GM12875 (cell line): ENCODE results near the gene TUBG2.

Source experiments
- H3K4me3 ChIP-seq: one replicate; pipeline ENCODE4 v1.5.1; 2011; ENCODE audit warnings: low read depth, low read length, control low read depth
- TF ChIP-seq, protein P1 (sequence below): IDR thresholded peaks from 2 replicates; pipeline ENCODE4 v1.5.1; 2011; ENCODE audit warnings: low read depth, mild to moderate bottlenecking, control low read depth, inconsistent platforms, low read length, moderate library complexity, borderline replicate concordance; ENCODE audit not compliant: insufficient read depth

Gene TUBG2

GRCh38 chr17:42676424-42677011 is 17.4 kb downstream of the TUBG2 start, which contains the start of gene PLEKHH3:
PLEKHH3 (minus strand) TSS chr17:42676994; CDS start chr17:42676563, 431 bp downstream.
- TF ChIP-seq, protein P1, sequence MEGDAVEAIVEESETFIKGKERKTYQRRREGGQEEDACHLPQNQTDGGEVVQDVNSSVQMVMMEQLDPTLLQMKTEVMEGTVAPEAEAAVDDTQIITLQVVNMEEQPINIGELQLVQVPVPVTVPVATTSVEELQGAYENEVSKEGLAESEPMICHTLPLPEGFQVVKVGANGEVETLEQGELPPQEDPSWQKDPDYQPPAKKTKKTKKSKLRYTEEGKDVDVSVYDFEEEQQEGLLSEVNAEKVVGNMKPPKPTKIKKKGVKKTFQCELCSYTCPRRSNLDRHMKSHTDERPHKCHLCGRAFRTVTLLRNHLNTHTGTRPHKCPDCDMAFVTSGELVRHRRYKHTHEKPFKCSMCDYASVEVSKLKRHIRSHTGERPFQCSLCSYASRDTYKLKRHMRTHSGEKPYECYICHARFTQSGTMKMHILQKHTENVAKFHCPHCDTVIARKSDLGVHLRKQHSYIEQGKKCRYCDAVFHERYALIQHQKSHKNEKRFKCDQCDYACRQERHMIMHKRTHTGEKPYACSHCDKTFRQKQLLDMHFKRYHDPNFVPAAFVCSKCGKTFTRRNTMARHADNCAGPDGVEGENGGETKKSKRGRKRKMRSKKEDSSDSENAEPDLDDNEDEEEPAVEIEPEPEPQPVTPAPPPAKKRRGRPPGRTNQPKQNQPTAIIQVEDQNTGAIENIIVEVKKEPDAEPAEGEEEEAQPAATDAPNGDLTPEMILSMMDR = no peak
- H3K4me3 ChIP-seq = peak within 1 kb of the TSS; percentile 73

DNA sequence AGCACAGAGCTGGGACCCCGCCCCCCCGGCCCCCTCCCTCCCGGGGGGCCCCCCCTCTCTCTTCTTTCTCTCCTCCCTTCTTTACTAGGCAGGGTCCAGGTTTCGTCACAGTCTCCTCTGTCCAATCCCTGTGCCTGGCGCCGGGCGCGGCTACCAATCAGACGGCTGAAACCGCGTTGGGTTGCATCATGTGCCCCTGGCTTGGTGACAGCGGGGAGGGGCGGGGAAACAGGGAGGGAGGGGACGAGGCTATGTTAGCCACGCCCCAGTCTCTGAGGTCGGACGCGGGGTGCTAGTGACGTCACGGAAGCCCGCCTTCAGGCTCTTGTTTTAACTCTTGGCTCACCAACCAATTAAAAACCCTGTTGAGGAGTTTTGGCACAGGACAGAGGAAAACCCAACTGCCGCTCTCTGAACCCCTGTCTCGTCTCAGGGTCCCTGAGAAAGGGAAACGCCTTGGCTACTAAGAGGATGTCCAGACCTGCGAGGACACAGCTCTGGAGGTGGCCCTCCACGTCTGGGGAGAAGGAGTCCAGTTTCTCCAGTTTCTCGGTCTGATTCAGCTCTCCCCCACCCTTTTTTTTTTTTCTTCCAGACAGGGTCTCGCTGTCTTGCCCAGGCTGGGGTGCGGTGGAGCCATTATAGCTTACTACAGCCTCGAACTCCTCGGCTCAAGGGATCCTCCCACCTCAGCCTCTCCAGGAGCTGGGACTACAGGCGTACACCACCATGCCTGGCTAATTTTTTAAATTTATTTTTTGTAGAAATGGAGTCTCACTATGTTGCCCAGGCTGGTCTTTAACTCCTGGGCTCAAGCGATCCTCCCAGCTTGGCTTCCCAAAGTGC is 18.2 kb downstream of the TUBG2 start:
- H3K4me3 ChIP-seq = peak overlapping the region; percentile 73
- TF ChIP-seq, protein P1 = no peak

DNA sequence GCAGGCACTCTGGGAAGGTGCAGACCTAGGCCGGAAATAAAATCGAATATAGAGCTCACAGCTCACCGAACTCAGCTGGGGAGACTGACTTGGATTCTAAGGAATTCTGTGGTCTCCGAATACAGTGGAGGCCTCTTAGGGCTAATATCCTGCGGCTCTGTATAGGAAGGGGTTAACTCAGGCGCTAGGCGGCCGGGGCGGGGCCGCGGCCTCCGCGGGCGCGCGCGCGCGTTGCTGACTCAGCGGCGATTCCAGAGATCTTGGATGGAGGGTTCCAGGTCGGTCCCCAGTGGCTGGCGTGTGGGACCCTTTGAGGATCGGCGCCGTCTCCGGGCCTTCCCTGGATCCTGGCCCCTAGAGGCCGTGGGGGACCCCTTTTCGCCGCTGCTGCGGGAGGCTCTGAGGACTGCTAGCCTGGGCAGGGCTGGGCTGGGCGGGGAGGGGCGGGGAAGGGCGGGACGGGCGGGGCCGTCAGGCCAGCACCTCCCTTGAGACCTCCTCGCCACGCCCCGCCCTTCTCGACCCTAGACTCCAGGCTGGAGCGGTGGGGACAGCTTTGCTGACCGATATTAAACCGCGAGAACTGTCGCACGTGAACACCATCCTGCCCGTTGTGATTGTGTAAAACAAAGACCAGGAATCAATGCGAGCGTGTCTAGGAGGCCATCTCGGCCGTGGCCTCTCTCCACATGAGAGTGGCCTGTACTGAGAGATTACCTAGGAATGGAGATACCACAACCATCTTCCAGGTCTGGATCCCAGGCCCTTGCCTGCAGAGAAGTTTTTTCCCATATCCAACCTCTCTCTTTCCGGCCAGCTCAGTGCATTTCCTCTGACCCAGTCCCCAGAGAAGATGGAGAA is 19.1 kb downstream of the TUBG2 start:
- peak overlapping the region; percentile 69 for H3K4me3 ChIP-seq
- TF ChIP-seq, protein P1 = no peak

DNA sequence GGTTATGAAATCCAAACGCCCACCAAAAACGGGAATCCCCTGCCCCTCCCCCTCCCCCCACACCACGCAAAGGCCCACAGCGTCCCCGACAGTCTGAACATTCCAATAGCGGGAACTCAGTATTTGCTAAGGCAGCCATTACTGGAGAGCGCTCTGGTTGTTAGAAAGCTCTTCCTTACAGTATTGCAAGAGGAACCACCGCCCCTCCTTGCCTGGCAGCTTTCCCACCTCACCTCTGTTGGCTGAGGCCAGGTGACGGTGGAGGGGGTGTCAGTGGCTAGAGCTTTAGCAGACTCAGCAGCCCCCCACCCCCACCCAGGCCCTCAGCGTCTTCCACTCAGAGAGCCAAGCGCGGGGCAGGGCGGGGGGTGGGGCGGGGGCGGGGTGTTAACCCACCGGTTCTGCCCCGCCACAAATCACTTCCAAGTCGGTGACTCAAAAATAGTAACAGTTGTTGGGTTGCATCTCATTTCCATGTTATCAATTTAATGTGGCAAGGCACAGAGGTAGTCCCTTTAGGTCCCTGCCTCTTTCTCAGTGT is 19.9 kb downstream of the TUBG2 start:
- H3K4me3 ChIP-seq = peak overlapping the region; percentile 69
- TF ChIP-seq, protein P1 = no peak

- TF ChIP-seq, protein P1 = peak; percentile 99
Measured at GRCh38 chr17:42679492-42680330, 20.6 kb downstream of the TUBG2 start.

DNA sequence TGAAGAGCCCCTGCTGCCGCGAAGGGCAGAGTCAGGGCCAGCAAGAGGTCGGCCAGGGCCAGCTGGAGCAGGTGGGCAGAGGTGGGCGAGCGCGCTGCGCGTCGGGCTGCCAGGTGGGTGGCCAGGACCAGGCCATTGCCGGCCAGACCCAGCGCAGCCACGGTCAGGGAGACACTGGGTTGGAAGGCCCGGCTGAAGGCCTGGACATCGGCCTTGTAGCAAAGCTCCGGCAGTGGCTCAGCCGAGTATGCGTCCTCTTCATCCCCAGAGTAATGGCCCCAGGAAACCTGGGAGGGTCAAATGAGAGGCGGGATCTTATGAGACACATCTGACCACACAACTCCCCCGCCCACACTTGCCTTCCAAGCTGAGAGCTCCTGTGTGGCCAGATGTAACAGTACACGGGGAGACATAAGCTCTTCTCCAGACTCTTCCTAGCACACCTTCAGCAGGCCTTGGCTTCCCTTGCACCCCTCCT is 21.3 kb downstream of the TUBG2 start:
- peak overlapping the region; percentile 69 for H3K4me3 ChIP-seq

More at GRCh38 chr17:42679492-42680330, 20.6 kb downstream of the TUBG2 start:
- H3K4me3 ChIP-seq = peak overlapping the region; percentile 69

More for the DNA sequence above, 21.3 kb downstream of the TUBG2 start:
- TF ChIP-seq, protein P1 = no peak
